GM21367 (cell line): ENCODE results near the gene BFAR.
"Not testable (repeated sequence)": the region's sequence is repeated elsewhere in the genome, so short reads cannot be mapped to it uniquely, and the experiment has no call there.

ENCODE experiments used
- ATAC-seq: cut with Tn5 transposase; IDR thresholded peaks from one replicate; pipeline ENCODE4 v1.9.1; 2021; ENCODE audit not compliant: unreplicated experiment

The BFAR gene

DNA sequence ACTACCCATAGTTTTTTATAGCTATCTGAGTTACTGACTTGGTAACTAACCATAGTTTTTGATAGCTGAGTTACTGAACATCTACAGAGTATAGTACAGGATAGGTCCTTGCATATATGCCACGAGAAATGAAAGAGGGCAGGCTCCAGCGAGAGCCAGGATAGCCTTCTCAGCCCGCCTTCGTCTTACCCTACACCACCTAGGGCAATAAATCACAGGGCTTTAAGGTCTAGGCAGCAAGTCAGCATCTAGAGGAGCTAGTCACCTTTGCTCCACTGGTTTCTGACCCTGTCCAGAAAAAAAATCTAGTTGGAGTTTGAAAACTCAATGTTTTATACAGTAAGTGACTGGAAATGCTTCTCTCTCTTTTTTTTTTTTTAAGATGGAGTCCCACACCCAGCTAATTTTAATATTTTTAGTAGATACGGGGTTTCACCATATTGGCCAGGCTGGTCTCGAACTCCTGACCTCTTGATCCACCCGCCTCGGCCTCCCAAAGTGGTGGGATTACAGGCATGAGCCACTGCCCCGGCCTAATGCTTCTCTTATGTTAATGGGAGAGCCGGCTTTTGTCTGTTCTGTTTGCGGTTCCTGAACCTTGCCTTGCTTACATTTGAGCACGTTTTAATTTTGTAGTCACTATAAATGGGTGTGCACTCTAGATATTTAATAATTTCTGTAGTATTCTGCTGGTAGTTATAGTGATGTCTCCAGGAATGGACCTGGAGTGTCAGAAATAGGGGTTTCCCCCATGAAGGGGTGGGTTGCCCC lies 2.8 kb downstream of the BFAR start:
- no peak for ATAC-seq

DNA sequence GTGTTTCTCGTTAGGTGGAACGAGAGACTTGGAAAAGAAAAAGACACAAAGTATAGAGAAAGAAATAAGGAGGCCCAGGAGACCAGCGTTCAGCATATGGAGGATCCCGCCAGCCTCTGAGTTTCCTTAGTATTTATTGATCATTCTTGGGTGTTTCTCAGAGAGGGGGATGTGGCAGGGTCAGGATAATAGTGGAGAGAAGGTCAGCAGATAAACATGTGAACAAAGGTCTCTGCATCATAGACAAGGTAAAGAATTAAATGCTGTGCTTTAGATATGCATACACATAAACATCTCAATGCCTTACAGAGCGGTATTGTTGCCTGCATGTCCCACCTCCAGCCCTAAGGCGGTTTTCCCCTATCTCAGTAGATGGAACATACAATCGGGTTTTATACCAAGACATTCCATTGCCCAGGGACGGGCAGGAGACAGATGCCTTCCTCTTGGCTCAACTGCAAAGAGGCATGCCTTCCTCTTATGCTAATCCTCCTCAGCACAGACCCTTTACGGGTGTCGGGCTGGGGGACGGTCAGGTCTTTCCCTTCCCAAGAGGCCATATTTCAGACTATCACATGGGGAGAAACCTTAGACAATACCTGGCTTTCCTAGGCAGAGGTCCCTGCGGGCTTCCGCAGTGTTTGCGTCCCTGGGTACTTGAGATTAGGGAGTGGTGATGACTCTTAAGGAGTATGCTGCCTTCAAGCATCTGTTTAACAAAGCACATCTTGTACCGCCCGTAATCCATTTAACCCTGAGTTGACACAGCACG lies 3.6 kb downstream of the BFAR start:
- ATAC-seq: not testable (repeated sequence)

DNA sequence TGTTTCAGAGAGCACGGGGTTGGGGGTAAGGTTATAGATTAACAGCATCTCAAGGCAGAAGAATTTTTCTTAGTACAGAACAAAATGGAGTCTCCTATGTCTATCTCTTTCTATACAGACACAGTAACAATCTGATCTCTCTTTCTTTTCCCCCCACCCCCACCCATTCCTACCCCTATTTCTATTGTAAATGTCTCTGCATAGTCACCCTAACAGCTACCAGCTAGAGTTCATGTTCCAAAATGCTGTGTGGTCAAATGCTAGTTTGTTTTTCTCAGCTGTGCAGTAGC lies 4.1 kb downstream of the BFAR start:
- ATAC-seq: not testable (repeated sequence)

DNA sequence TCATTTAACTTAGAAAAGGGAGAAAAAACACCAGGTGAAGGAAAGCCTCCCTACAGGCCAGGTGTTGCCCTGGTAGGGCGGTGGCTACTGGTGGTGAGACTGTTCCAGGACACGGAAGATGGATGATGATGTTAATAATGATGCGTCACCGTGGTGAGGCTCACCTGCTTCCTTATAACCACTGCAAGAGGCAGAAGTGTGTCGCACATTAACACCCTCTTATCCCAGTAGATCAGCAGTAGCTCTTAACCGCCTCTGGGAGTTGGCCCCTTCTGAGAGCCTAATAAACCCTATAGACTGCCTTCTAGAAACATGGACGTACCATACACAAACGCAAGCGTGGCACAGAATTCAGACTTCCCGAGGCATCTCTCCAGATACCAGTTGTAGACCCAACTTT lies 7.8 kb downstream of the BFAR start:
- ATAC-seq: no peak

DNA sequence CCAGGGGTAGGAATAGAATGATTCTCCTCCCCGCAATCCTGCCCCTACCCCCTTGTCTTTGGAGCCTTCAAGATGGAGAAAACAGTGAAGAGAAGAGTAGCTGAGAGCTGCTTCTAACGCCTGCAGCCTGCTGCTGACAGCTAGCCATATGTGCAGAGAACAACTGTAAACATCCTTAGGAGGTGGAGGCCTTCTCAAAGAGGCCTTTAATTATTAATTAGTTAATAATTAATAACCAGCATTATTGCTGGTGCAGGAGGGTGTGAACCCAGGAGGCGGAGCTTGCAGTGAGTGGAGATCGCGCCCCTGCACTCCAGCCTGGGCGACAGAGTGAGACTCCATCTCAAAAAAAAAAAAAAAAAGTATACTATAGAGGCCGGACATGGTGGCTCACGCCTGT lies 8.5 kb downstream of the BFAR start:
- ATAC-seq: no peak

DNA sequence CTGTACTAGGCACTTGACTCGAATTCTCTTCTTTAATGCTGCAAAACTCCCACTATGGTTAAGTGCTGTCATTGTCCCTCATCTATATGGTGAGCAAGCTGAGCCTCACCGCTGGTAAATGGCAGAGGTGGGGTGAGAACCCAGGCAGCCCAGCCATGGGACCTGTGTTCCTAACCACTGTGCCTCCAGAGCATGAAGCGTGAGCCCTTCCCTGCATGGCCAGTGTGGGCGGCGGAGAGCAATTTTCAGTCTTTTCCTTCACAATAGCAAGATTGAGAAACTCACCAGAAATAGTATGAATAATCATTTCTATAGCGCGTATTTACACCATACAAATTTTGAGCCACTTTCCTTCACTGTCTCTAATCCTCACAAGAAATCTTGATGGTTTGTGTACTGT lies 9.2 kb downstream of the BFAR start:
- no peak for ATAC-seq

DNA sequence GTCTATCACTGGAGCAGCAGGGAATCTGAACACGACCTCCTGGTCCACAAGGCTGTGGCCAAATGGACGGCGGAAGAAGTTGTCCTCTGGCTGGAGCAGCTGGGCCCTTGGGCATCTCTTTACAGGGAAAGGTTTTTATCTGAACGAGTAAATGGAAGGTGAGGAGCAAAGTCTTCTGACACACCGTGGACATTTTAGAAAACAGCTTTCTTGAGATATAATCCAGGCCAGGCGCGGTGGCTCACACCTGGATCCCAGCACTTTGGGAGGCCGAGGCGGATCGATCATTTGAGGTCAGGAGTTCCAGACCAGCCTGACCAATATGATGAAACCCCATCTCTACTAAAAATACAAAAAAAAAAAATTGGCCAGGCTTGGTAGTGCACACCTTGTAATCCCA lies 17.1 kb downstream of the BFAR start:
- no peak for ATAC-seq

DNA sequence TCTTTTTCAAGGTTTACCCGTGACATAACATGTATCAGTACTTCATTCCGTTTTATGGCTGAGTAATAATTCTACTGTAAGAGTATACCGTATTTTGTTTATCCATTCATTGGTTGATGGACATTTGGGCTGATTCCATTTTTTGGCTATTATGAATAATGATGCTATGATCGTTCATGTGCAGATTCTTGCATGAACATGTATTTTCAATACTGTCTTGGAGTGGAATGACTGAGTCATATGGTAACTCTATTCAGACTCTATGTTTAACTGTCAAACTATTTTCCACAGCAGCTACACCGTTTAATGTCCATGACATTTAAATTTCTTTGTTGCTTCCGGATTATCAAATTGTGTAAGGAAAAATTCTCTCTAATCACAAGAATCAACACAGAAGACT lies 17.9 kb downstream of the BFAR start:
- no peak for ATAC-seq

DNA sequence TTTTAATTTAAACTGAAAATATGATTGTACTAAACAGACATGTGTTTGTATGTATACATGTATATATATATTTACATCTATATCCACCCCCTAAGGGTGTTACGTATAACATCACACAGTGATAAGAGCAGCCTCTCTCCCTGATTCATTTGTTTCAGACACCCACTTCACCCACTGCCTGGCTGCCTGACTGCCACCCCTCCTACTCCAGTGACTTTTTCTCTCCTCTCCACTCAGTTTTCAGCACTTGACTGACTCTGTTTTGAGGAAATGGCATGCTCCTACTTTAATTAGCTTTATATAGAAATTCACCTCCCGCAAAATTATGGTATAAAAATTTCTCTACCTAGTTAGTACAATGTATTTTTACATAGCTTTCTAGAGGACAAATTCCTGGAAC lies 20.0 kb downstream of the BFAR start:
- ATAC-seq: no peak

DNA sequence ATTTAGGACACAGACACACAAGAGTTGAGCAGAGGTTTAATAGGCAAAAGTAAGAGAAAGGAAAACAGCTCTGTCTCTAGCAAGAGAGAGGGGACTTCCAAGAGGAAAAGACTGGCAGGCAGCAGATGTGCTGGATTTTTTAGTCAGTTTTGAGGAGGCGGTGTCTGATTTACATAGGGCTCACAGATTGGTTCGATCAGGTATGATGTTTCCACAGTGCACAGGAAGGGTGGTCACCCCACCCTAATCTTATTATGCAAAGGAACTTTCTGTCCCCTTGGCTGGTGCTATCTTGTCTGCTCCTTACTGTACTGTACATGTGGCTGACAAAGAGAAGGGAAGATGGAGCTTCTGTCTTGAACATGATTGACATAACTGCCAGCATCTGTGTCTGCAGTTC lies 25.3 kb downstream of the BFAR start:
- ATAC-seq: no peak

DNA sequence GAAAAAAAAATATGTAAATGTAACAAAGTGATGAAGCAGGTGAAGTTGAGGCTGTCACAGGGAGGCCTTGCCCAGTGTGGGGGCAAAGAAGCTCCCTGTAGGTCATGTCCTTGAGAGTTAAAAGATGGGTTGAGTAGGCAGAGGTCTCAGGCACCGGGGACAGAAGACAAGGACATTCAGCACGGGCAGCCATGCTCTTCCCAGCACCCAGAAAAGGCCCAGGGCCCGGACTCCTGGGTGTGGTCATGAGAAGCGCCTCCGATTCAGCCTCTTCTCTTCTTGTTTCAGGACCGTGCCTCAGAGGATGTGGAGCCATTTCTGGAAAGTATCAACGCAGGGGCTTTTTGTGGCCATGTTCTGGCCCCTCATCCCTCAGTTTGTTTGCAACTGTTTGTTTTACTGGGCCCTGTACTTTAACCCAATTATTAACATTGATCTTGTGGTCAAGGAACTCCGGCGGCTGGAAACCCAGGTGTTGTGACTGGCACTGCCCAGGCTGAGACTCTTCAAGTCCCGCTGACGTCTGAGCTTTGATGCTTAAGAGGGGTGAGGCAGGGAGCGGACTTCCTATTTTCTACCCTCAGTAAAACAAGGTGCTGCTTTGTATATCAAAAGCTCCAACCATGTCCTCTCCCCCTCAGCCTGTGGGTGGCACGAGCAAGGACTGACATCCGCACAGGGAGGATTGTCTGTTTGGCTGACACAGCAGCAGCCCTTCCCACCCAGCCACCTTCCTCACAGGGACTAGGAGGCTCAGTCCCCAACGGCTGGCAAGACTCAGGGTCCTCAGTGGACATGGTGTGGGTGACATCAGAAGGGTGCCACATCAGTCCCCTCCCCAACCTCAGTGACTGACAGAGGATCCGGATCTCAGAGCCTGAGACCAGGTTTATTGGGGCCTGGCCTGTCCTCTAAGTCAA lies 34.9 kb downstream of the BFAR start:
- no peak for ATAC-seq

DNA sequence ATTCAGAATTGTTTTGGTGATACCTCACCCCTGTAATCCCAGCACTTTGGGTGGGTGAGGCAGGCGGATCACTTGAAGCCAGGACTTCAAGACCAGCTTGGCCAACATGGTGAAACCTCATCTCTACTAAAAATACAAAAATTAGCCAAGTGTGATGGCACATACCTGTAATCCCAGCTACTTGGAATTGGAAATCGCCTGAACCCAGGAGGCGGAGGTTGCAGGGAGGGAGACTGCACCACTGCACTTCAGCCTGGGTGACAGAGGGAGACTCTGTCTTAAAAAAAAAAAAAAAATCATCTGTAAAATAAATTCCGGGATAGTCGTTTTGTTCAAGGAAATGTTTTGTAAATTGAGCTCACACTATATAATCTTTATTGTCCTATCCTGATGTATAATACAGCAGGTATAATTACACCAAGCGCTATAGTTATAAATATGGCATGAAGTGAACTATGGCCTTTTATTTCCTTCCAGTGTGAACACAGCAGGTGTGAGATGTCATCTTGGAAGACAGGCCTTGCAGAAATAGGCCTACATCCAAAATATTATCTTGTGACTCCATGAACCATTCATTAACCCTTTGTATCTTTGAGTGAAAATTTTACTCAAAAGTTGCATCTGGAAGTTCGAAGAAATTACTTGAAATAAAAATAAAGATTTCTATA lies 35.9 kb downstream of the BFAR start:
- ATAC-seq: no peak

DNA sequence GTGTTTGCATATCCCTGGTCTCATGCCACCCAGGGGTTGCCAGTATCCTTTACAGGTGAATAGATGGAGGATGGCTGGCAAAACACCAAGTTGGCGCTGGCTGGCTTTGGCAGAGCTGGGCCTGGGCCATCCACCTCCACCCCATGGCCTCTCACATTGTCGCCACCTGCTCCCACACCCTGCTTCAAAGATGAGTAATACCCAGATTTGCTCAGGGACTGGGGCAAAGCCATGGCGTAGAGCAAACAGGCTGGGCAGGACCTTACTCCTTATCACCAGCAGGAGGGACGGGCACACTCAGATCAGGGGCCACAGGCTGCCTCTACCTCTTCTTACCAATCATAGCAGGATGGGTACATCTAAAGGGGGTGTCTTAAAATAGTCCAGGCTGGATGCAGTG lies 37.0 kb downstream of the BFAR start:
- ATAC-seq: no peak

DNA sequence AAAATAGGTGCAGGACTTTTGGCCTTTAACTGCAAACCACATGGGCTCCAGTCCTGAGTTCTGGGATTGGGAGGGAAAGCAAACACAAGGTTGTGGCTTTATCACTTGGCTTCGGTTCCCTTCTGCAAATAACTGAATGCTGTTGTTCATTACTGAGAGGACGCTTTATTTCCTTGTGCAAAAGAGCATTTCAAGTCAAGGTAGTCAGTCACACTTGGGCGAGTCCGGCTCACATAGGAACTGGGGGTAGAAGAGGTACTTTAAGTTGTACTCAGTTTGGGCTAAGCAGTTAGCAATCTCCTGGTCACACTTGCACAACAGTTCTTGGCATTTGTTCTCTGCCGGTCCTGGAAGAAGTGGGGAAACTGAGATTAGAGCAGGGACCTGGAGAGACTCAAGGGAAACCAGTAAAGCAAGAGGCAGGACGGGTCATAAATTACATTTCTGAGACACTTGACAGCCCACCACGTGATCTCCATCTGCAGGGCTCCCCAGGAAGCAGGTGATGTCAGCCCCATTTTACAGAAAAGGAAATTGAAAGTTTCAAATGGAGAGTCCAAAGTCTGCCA lies 39.7 kb downstream of the BFAR start:
- ATAC-seq: no peak

DNA sequence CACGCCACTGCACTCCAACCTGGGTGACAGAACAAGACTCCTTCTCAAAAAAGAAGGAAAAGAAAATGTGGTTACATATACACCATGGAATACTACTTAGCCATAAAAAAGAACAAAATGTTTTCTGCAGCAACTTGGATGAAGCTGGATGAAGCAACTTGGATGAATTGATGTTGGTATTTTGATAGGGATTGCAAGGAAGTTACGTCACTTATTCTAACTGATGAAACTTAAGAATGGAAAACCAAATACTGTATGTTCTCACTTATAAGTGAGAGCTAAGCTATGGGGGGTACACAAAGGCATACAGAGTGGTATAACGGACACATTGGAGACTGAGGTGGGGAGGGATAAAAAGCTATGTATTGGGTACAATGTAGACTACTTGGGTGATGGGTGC lies 43.9 kb downstream of the BFAR start:
- ATAC-seq: no peak

DNA sequence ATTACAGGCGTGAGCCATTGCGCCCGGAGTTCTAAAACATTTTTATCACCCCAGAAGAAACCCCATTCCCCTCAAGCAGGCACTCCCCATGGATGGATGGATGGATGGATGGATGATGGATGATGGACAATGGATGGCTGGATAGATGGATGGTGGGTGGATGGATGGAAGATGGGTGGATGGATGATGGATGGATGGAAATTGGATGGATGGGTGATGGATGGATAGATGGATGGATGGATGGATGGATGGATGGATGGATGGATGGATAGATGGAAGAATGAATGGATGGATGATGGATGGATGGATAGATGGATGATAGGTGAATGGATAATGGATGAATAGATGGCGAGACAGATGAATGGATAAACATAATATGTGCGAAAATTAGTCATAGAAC lies 44.9 kb downstream of the BFAR start:
- ATAC-seq: no peak

DNA sequence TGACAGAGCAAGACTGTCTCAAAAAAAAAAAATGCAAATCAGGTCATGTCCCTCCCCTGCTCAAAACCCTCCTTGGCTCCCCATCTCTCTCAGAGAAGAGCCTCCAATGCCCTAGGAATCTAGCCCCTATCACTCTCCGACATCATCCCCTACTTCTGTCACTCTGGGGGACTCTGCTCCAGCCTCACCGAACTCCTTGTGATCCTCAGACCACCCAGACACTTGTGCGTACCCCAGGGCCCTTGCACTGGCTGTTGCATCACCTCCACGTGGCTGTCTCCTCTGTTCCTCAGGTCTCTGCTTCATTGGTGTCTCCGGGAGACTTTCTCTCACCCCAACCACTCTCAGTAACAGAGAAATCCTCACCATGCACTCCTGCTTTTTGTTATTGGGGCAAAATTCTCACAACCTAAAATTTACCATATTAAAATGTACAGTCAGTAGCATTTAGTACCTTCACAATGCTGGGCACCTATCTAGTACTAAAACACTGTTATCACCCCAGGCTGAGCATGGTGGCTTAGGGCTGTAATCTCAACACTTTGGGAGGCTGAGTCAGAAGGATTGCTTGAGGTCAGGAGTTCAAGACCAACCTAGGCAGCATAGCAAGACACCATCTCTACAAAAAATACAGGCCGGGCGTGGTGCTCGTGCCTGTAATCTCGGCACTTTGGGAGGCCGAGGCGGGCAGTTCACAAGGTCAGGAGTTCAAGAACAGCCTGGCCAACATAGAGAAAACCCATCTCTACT lies 46.2 kb downstream of the BFAR start:
- ATAC-seq: no peak

DNA sequence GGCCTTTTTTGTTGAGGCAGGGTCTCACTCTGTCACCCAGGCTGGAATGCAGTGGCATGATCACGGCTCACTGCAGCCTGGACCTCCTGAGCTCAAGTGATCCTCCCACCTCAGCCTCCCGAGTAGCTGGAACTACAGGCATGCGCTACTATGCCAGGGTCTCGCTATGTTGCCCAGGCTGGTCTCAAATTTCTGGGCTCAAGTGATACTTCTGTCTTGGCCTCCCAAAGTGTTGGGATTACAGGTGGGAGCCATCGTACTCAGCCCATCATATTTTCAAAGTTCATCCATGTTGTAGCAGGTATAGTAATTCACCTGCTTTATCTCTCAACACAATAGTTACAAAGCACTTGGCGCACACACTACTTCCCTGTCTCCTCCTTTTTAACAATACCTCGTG lies 47.6 kb downstream of the BFAR start:
- ATAC-seq: not testable (repeated sequence)

DNA sequence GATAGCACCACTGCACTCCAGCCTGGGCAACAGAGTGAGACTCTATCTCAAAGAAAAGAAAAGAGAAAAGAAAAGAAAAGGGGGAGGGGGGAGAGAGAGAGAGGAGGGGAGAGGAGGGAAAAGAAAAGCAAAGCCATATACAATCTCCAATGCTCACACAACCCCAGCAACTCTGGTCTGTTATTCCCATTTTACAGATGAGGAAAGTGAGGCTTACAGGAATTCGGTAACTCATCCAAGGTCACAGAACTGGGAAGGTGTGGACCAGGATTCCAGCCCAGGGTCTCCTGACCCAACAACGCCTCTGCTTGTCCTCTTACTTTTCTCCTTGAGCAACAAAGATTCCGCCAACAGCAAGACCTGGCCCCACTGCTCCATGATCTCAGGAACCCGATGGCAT lies 48.4 kb downstream of the BFAR start:
- ATAC-seq: no peak

DNA sequence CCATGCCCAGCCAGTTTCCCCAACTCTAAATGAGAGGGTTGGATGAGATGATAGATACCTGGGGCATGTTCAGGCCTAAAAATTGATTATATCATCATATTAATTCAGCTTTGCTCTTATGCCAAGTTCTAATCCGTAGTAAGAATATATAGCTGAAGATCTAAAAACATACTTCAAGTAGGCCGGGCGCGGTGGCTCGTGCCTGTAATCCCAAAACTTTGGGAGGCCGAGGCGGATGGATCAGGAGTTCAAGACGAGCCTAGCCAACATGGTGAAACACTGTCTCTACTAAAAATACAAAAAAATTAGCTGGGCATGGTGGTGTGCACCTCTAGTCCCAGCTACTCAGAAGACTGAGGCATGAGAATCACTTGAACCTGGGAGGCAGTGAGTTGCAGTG lies 49.4 kb downstream of the BFAR start:
- no peak for ATAC-seq
